Naive B cell (primary cell): ENCODE measurements around the gene TMEM135. TPM values are rescaled to one million over a fixed set of nuclear protein-coding genes. Genes with fewer than 3 reads are reported as not detected.

ENCODE experiments used
- ATAC-seq, 2 donors: fragments of 150-1000 bp; cut with Tn5 transposase; 2 replicates each; pipeline ENCODE4 v1.10.0; 2021; ENCODE audit warnings: low read depth in 2 of 2, mild to moderate bottlenecking in 2 of 2, moderate library complexity in 2 of 2
- DNase-seq: peaks from one replicate; pipeline ENCODE4 v3.0.0; 2022
- H3K27ac Mint-ChIP-seq, 6 donors: one replicate each; pipeline ENCODE4 v1.8.0; 2020 to 2022; ENCODE audit warnings: mild to moderate bottlenecking in 6 of 6, mixed read lengths in 6 of 6, moderate library complexity in 5 of 6, inconsistent platforms in 2 of 6
- H3K27me3 Mint-ChIP-seq, 3 donors: one replicate each; pipeline ENCODE4 v1.8.0; 2021 to 2022; ENCODE audit warnings: mixed read lengths in 3 of 3, mild to moderate bottlenecking in 1 of 3
- H3K36me3 Mint-ChIP-seq, 2 donors: one replicate each; pipeline ENCODE4 v1.8.0; 2020 to 2022; ENCODE audit warnings: mixed read lengths in 2 of 2, inconsistent platforms in 1 of 2, mild to moderate bottlenecking in 1 of 2
- H3K4me1 Mint-ChIP-seq, 3 donors: one replicate each; pipeline ENCODE4 v1.8.0; 2020 to 2022; ENCODE audit warnings: mixed read lengths in 3 of 3, inconsistent platforms in 1 of 3, mild to moderate bottlenecking in 1 of 3, moderate library complexity in 1 of 3
- H3K4me3 Mint-ChIP-seq, 8 donors: one replicate each; pipeline ENCODE4 v1.8.0; 2020 to 2022; ENCODE audit warnings: mild to moderate bottlenecking in 8 of 8, mixed read lengths in 8 of 8, moderate library complexity in 8 of 8, inconsistent platforms in 2 of 8
- H3K9me3 Mint-ChIP-seq, 7 donors: one replicate each; pipeline ENCODE4 v1.8.0; 2020 to 2022; ENCODE audit warnings: mixed read lengths in 7 of 7, mild to moderate bottlenecking in 5 of 7, inconsistent platforms in 2 of 7, moderate library complexity in 1 of 7
- polyA plus RNA-seq, 6 donors: library from polyadenylated mRNA; unstranded; fragments of 300-500 nt; fragmentation: Illumina TruSeq; gene quantifications; one replicate each; pipeline ENCODE4 v1.2.3, GENCODE V29; 2021; ENCODE audit warnings: low read depth in 6 of 6

TMEM135 gene
- polyA plus RNA-seq, 6 donors from 2014 or later = 1.1 to 12.2 (median 4.2) TPM

DNA sequence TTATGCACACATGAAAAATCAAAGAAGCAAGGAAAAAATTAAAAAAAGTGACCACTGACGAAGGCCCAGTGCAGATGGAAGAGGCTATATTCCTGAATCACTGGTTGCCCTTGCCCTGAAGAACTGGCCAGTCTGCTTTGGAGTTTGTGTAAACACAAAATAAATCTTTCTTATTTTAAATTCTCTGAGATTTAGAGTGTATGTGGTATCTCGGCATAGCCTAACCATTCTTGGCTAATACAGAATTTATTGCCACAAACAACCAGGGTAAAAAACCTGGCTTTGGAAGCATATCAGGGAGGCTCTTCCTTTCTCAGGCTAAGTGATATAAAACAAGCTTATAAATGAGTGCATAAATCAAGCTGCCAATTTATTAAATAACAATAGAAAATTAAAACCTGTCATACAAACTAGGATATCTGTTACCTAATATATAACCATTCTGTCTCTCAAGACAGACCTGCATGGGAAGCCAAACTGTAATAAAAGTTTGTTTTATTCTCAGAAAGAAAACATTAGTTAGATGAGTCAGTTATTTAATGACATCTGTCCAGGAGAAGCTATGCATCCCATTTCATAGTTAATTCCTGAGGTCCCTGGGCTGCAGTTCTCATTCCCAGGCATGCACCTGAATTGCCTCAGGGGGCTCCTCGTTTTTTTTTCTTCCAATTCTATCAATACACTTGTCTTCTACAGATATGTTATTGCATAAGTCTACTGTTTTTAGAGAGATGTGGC lies 6.1 kb upstream of the TMEM135 start:
- no peak overlapping the region for H3K4me3 Mint-ChIP-seq
- DNase-seq = no peak
- H3K27ac Mint-ChIP-seq = peak overlapping the region in 1 of 6 donors; percentile 44
- H3K27me3 Mint-ChIP-seq = peaks cover 0 to 3% (median 1%) of the 10 kb centered on the region in 3 donors
- H3K4me1 Mint-ChIP-seq = peaks cover 3 to 8% (median 7%) of the 10 kb centered on the region in 3 donors
- no peaks in the 10 kb centered on the region for H3K36me3 Mint-ChIP-seq
- ATAC-seq = no peak
- H3K9me3 Mint-ChIP-seq = no peaks in the 10 kb centered on the region

DNA sequence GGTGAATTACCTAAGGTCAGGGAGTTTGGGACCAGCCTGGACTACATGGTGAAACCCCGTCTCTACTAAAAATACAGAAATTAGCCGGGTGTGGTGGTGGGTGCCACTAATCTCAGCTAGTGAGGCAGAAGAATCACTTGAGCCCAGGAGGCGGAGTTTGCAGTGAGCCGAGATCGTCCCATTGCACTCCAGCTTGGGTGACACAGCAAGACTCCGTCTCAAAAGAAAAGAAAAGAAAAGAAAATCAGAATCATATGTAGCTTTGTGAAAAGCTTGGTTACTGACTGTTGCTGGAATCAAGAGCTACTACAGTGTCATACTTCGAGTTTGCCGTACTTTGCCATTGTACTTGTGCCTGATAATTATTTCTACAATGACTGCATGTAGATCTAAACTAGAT lies 4.2 kb upstream of the TMEM135 start:
- no peaks in the 10 kb centered on the region for H3K36me3 Mint-ChIP-seq
- DNase-seq = no peak
- H3K4me3 Mint-ChIP-seq = peak overlapping the region in 1 of 8 donors; percentile 2
- H3K27me3 Mint-ChIP-seq = no peaks in the 10 kb centered on the region
- peaks cover 17 to 27% (median 23%) of the 10 kb centered on the region in 3 donors for H3K4me1 Mint-ChIP-seq
- ATAC-seq = no peak
- H3K27ac Mint-ChIP-seq = no peak overlapping the region
- H3K9me3 Mint-ChIP-seq = no peaks in the 10 kb centered on the region

DNA sequence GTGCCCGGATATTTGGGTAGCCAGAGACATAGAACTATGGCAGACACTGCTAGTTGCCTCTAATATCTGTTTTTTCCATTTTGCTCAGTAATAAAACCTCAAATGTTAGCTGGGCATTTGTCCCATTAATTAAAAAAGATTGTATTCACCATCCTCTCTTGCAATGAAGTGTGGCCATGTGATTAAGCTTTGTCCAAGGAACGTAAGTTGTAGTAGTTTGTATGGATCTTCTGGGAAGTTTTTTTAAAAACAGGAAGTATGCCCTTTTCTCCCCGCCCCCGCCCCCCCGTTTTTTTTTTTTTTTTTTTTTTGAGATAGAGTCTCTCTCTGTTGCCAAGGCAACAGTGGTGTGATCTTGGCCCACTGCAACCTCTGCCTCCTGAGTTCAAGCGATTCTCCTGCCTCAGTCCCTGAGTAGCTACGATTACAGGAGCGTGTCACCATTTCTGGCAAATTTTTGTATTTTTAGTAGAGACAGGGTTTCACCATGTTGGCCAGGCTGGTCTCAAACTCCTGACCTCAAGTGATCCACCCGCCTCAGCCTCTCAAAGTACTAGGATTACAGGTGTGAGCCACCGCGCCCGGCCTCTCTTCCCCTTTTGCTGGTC lies 1.7 kb upstream of the TMEM135 start:
- H3K4me1 Mint-ChIP-seq = peaks cover 18 to 38% (median 37%) of the 10 kb centered on the region in 3 donors
- H3K27ac Mint-ChIP-seq = peak overlapping the region in 3 of 6 donors; percentile 15 to 66 (median 39)
- no peak for ATAC-seq
- peak overlapping the region in 6 of 8 donors; percentile 4 to 98 (median 57) for H3K4me3 Mint-ChIP-seq
- no peaks in the 10 kb centered on the region for H3K9me3 Mint-ChIP-seq
- H3K36me3 Mint-ChIP-seq = no peaks in the 10 kb centered on the region
- no peak for DNase-seq
- H3K27me3 Mint-ChIP-seq = no peaks in the 10 kb centered on the region

DNA sequence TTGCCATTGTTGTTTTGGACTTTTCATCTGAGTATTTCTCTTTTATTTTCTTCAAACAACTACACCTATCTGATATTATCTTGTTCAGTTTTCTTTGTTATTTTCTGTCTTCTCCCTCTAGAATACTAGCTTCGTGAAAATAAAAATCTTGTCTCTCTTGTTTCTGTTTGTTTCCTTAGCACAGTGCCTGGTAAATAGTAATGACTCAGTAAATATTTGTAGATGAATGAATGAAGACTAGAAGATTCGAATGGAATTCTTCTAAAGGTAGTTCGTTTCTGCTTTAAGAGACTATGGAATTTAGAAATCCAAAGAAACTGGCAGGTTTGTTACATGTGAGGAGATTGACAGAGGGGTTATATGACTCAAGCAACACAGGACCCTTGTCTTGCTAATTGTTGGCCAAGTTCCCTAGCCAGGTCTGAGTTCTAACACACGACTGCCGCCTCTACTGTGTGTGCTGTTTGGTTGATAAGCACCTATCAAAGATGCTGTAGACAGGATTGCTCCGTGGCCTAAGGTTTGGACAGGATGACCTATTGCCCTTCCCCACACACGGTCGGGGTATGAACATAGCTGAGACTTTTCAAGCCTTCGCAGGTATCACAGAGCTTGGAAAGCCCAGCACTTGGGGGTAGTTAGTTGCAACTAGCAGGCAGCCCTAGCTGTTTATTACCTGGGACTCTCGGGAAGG lies 831 bp upstream of the TMEM135 start:
- Mint-ChIP-seq H3K27ac (peak overlapping the region in 5 of 6 donors; percentile 12 to 90 (median 66)), H3K36me3 (no peaks in the 10 kb centered on the region), H3K9me3 (no peaks in the 10 kb centered on the region), H3K4me1 (peaks cover 23 to 42% (median 37%) of the 10 kb centered on the region in 3 donors), H3K27me3 (no peaks in the 10 kb centered on the region), H3K4me3 (peak overlapping the region; percentile 95 to 99 (median 98))
- ATAC-seq = peak; percentile 2 to 9
- no peak for DNase-seq

DNA sequence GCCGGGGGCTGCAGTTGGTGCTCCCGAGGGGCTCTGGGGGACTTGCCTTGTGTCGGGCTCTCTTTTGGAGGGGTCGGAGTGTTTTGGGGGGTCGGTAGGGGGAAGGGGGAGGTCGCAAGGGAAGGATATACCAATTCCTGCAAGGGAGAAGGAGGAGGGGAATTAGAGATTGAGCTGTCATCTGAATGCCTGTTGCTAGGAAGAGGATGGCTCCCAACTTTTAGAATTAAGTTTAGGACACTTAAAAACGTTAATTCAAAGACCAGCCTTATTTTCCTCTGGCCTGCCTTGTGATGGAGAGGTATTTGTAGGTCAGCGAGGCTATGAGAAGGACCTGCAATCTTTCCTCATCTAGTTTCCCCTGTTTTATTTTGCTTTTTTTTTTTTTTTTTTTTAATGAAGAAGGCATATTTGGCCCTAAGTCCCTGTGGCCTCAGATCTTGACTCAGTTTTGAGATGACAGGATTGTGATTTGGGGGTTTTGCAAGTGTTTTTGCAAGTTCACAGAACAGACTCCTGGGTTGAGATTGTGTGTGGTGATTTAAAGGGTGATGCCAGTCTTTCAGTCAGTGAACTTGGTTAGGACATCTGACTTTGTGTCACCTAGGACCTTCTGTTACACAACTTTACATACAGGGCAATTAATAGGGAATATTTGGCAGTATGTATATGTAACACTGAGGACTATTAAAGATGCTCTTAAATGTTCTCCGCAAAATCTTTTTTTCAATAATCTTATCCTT lies 672 bp downstream of the TMEM135 start:
- no peaks in the 10 kb centered on the region for H3K27me3 Mint-ChIP-seq
- peaks cover 23 to 45% (median 37%) of the 10 kb centered on the region in 3 donors for H3K4me1 Mint-ChIP-seq
- H3K9me3 Mint-ChIP-seq = no peaks in the 10 kb centered on the region
- ATAC-seq (no peak), DNase-seq (no peak)
- peak overlapping the region; percentile 95 to 99 (median 98) for H3K4me3 Mint-ChIP-seq
- peak overlapping the region; percentile 75 to 95 (median 89) for H3K27ac Mint-ChIP-seq
- no peaks in the 10 kb centered on the region for H3K36me3 Mint-ChIP-seq

DNA sequence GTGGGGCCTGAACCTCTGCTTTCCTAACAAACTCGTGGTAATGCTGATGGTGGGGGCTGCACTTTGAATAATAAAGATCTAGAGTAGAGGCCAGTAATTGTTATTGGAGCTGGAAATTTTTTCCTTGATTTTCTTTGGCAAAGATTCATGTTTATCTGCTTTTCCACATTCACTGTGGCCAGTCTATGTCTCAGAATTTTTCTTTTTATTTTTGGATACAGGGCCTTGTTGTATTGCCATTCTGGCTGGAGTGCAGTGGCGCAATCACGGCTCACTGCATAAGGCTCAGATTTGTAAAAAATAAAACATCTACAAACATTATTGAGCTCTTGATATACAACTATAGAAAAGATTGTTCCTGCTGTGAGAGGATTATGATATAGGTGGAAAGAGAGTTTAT lies 1.6 kb downstream of the TMEM135 start:
- Mint-ChIP-seq H3K4me3 (peak overlapping the region in 6 of 8 donors; percentile 18 to 99 (median 97)), H3K9me3 (no peaks in the 10 kb centered on the region), H3K36me3 (no peaks in the 10 kb centered on the region), H3K27ac (no peak overlapping the region), H3K4me1 (peaks cover 23 to 45% (median 37%) of the 10 kb centered on the region in 3 donors), H3K27me3 (no peaks in the 10 kb centered on the region)
- no peak for ATAC-seq
- DNase-seq = no peak

DNA sequence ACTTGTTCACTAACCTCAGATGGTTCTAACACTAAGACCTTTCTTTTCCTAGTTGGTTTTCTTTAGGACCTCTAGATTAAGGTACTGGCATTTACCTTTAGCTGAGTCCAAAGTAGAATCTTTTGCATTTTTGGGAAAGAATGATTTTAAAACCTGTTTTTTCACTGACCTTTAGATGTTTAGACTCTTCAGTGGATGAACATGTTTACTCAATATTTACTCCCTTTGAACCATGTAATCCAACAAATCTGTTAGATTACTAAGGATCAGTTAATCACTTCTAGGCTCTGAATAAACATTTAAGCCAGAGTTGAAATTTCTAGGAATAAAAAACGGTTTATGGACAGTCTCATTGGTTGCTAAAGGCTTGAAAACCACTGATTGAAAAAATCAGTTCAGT lies 6.2 kb downstream of the TMEM135 start:
- H3K27me3 Mint-ChIP-seq = no peaks in the 10 kb centered on the region
- no peak overlapping the region for H3K4me3 Mint-ChIP-seq
- H3K9me3 Mint-ChIP-seq = no peaks in the 10 kb centered on the region
- ATAC-seq = no peak
- peaks cover 0 to 8% of the 10 kb centered on the region in 2 donors for H3K36me3 Mint-ChIP-seq
- DNase-seq = no peak
- no peak overlapping the region for H3K27ac Mint-ChIP-seq
- H3K4me1 Mint-ChIP-seq = peaks cover 5 to 19% (median 11%) of the 10 kb centered on the region in 3 donors

DNA sequence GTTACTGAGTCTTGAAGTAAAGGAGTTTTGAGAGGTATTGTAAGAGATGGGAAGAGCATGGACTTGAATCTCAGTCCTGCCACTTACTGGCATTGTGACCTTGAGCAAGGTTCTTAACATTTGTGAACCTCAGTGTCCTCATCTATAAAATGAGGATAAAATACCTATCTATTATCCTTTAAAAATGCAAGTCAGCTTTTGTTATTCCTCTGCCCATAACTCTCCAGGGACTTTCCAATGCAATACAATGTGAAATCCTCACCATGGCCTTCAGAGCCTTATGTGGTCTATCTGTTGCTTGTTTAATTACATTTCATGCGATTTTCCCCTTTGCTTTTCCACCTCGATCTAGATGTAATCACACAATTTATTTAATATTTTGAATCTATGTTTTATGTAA lies 9.1 kb downstream of the TMEM135 start:
- Mint-ChIP-seq H3K9me3 (no peaks in the 10 kb centered on the region), H3K27me3 (no peaks in the 10 kb centered on the region), H3K4me3 (no peak overlapping the region), H3K4me1 (peaks cover 0 to 4% (median under 1%) of the 10 kb centered on the region in 3 donors), H3K36me3 (peaks cover 0 to 8% of the 10 kb centered on the region in 2 donors), H3K27ac (no peak overlapping the region)
- DNase-seq = no peak
- no peak for ATAC-seq

DNA sequence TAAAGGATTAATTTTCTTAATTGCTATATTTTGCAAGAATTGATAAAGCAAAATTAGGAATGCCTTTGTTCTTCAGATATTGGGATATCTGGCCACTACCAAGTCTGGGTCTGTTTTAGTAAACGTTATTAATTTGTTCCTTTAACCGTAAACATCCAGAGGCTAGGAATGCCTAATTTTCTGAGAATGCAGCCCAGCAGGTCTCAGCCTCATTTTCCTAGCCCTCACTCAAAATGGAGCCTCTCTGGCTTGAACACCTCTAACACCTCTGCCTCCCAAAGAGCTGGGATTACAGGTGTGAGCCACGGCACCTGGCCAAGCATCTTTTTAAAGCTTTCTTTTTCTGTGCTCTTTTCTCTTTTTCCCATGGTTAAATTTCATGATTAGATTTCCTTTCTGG lies 18.4 kb downstream of the TMEM135 start:
- H3K36me3 Mint-ChIP-seq = no peaks in the 10 kb centered on the region
- H3K27ac Mint-ChIP-seq = no peak overlapping the region
- no peaks in the 10 kb centered on the region for H3K27me3 Mint-ChIP-seq
- H3K9me3 Mint-ChIP-seq = no peaks in the 10 kb centered on the region
- peaks cover 0 to 13% (median 6%) of the 10 kb centered on the region in 3 donors for H3K4me1 Mint-ChIP-seq
- no peak overlapping the region for H3K4me3 Mint-ChIP-seq
- ATAC-seq (no peak), DNase-seq (no peak)

DNA sequence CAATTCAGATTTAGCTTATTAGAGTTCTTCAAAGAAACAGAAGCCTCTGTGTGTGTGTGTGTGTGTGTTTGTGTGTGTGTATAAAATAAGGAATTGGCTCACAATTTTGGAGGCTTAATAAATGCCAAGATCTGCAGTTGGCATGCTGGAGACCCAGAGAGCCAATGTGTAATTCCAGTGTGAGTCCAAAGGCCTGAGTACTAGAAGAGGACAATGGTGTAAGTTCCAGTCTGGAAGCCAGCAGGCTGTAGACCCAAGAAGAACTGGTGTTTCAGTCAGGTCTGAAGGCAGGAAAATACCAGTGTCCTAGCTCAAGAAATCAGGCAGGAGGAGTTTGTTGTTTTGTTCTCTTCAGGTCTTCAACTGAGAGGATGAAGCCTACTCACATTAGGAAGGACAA lies 20.0 kb downstream of the TMEM135 start:
- peaks cover 0 to 13% (median 6%) of the 10 kb centered on the region in 3 donors for H3K4me1 Mint-ChIP-seq
- no peaks in the 10 kb centered on the region for H3K27me3 Mint-ChIP-seq
- DNase-seq (no peak), ATAC-seq (no peak)
- peak overlapping the region in 1 of 6 donors; percentile 55 for H3K27ac Mint-ChIP-seq
- no peaks in the 10 kb centered on the region for H3K9me3 Mint-ChIP-seq
- H3K36me3 Mint-ChIP-seq = no peaks in the 10 kb centered on the region
- no peak overlapping the region for H3K4me3 Mint-ChIP-seq

DNA sequence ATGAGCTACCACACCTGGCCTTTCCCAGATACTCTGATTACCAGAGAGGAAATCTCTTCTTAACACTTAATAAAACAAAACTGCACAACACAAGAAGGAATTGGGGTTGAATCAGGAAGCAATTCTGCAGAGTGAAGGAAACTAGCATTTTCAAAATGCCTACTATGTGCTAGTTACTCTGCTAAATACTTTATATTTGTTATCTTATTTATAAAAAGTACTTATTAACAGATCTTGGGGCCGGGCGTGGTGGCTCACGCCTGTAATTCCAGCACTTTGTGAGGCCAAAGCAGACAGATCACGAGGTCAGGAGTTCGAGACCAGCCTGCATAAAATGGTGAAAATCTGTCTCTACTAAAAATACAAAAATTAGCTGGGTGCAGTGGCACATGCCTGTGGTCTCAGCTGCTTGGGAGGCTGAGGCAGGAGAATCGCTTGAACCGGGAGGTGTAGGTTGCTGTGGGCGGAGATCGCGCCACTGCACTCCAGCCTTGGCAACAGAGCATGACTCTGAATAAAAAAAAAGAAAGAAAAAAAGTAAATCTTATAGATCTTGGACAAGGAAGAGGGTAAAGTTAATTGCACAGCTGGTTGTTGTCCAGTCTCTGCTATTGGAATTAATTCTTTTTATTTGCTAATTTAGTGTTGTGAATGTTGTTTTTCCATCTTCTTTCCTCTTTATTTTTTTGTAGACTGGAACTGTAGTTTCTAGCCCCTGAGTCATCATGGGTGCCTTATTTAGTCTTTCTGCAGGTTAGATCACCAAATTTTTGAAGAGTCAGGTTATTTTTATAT lies 22.1 kb downstream of the TMEM135 start:
- H3K4me1 Mint-ChIP-seq = peaks cover 0 to 13% (median 12%) of the 10 kb centered on the region in 3 donors
- H3K4me3 Mint-ChIP-seq = peak overlapping the region in 1 of 8 donors; percentile 13
- H3K27ac Mint-ChIP-seq = peak overlapping the region in 1 of 6 donors; percentile 68
- no peak for ATAC-seq
- no peaks in the 10 kb centered on the region for H3K9me3 Mint-ChIP-seq
- H3K36me3 Mint-ChIP-seq = no peaks in the 10 kb centered on the region
- no peaks in the 10 kb centered on the region for H3K27me3 Mint-ChIP-seq
- DNase-seq = no peak

DNA sequence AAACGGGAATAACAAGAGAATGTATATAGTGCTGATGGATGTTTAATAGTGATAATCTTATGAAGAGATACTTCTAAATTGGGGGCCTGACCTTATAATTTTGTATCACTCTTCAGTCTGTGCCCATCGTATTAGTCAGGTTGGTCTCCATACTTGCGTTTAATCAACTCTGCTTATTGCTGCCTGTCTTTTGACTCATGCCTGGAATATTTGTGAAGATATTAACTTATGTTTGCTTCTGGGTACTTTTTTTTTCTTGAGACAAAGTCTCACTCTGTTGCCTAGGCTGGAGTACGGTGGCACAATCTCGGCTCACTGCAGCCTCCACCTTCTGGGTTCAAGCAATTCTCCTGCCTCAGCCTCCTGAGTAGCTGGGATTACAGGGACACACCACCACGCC lies 24.0 kb downstream of the TMEM135 start:
- Mint-ChIP-seq H3K27ac (no peak overlapping the region), H3K4me3 (no peak overlapping the region), H3K36me3 (no peaks in the 10 kb centered on the region), H3K9me3 (no peaks in the 10 kb centered on the region), H3K27me3 (no peaks in the 10 kb centered on the region), H3K4me1 (peaks cover 7 to 23% (median 9%) of the 10 kb centered on the region in 3 donors)
- DNase-seq (no peak), ATAC-seq (no peak)
